Measurements from ENCODE around the gene GOLGB1.

GRCh38 chr3:121696186-121696585 is 53.4 kb downstream of the GOLGB1 start:
- TF ChIP-seq CTCF (IDR thresholded peaks at IDR 0.05; ENCODE audit: poor library complexity, severe bottlenecking), result no peak
- no peak for TF ChIP-seq POLR2AphosphoS5 (IDR thresholded peaks at IDR 0.05)
